HEK293T (cell line): ENCODE measurements around the gene TMEM221.

Experiments used
- CTCF ChIA-PET: fragments of 350-600 bp; formaldehyde crosslinking; extraction: SDS; loops from one replicate; lab custom pipeline; 2021; ENCODE audit warnings: antibody characterized with exemption, inconsistent platforms; lab: Yijun Ruan, JAX
- POLR2A ChIA-PET: fragments of 350-600 bp; formaldehyde crosslinking; extraction: SDS; loops from one replicate; lab custom pipeline; 2020; ENCODE audit warnings: antibody characterized with exemption, inconsistent platforms; lab: Yijun Ruan, JAX
- DNase-seq: peaks from one replicate; pipeline ENCODE4 v3.0.0; 2012; ENCODE audit warnings: mixed read lengths; ENCODE audit errors: extremely low spot score
- ARNT ChIP-seq: fragments of 450-650 bp; IDR thresholded peaks from 2 replicates; pipeline ENCODE4 v1.6.1; 2017; ENCODE audit warnings: mild to moderate bottlenecking
- BHLHE40 ChIP-seq: fragments of 450-650 bp; IDR thresholded peaks from 2 replicates; pipeline ENCODE4 v1.6.1; 2016; ENCODE audit warnings: mild to moderate bottlenecking, moderate library complexity, borderline replicate concordance
- CTBP1 ChIP-seq: fragments of 450-650 bp; IDR thresholded peaks from 2 replicates; pipeline ENCODE4 v1.6.1; 2016; ENCODE audit warnings: borderline replicate concordance
- ELF4 ChIP-seq: fragments of 450-650 bp; IDR thresholded peaks from 2 replicates; pipeline ENCODE4 v1.6.1; 2017; ENCODE audit warnings: antibody characterized with exemption
- FOXA1 ChIP-seq: fragments of 450-650 bp; IDR thresholded peaks from 2 replicates; pipeline ENCODE4 v1.6.1; 2016; ENCODE audit warnings: mild to moderate bottlenecking
- FOXK2 ChIP-seq: fragments of 450-650 bp; IDR thresholded peaks from 2 replicates; pipeline ENCODE4 v1.6.1; 2016; ENCODE audit warnings: mild to moderate bottlenecking
- FOXM1 ChIP-seq: fragments of 450-650 bp; IDR thresholded peaks from 2 replicates; pipeline ENCODE4 v1.6.1; 2017; ENCODE audit warnings: mild to moderate bottlenecking, borderline replicate concordance
- HDGF ChIP-seq: fragments of 450-650 bp; IDR thresholded peaks from 2 replicates; pipeline ENCODE4 v1.6.1; 2017; ENCODE audit warnings: antibody characterized with exemption, borderline replicate concordance
- L3MBTL2 ChIP-seq: fragments of 450-650 bp; conservative IDR thresholded peaks from 2 replicates; pipeline ENCODE4 v1.6.1; 2016; ENCODE audit warnings: mild to moderate bottlenecking
- LEF1 ChIP-seq: fragments of 450-650 bp; IDR thresholded peaks from 2 replicates; pipeline ENCODE4 v1.6.1; 2017; ENCODE audit warnings: mild to moderate bottlenecking, borderline replicate concordance
- NFRKB ChIP-seq: fragments of 450-650 bp; IDR thresholded peaks from 2 replicates; pipeline ENCODE4 v1.6.1; 2016; ENCODE audit warnings: mild to moderate bottlenecking, moderate library complexity
- SP1 ChIP-seq: fragments of 450-650 bp; IDR thresholded peaks from 2 replicates; pipeline ENCODE4 v1.6.1; 2017
- SUZ12 ChIP-seq: fragments of 450-650 bp; IDR thresholded peaks from 2 replicates; pipeline ENCODE4 v1.6.1; 2016; ENCODE audit warnings: mild to moderate bottlenecking
- TARDBP ChIP-seq: fragments of 450-650 bp; IDR thresholded peaks from 2 replicates; pipeline ENCODE4 v1.6.1; 2016
- ZNF384 ChIP-seq: fragments of 450-650 bp; IDR thresholded peaks from 2 replicates; pipeline ENCODE4 v1.6.1; 2016
- TF ChIP-seq, protein P1 (sequence below): fragments of 450-650 bp; IDR thresholded peaks from 2 replicates; pipeline ENCODE4 v1.6.1; 2016

Gene TMEM221

GRCh38 chr19:17458970-17459369, 10.5 kb upstream of the TMEM221 start:
- ChIA-PET CTCF (interaction anchor here (0.6 kb wide), 1 partner anchor 111 kb away, joined by 3 read pairs; no protein-coding TSS in a partner anchor), POLR2A (no interaction called here)
- no peak for TF ChIP-seq BHLHE40
- TF ChIP-seq ZNF384: no peak
- no peak for TF ChIP-seq FOXK2
- no peak for TF ChIP-seq SUZ12
- no peak for TF ChIP-seq L3MBTL2
- TF ChIP-seq ARNT: no peak
- TF ChIP-seq TARDBP: no peak
- no peak for DNase-seq

DNA sequence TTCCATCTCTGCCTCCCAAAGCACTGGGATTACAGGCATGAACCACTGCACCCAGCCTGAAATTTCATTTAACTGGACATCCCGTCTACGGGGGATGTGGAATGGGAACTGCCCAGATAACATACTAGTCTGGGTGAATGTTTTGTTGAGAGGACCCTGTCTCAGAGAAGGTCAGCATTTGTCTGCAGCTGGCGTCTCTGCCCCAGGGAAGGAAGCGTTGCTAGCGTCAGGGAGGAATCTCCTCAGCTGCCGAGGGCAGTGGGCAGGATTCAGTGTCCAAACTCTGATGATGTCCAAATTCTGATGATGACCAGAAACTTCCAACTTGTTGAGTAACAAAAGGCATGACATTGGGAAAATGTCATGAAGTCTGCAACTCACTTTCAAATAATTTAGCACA, 9.1 kb upstream of the TMEM221 start:
- TF ChIP-seq, protein P1, sequence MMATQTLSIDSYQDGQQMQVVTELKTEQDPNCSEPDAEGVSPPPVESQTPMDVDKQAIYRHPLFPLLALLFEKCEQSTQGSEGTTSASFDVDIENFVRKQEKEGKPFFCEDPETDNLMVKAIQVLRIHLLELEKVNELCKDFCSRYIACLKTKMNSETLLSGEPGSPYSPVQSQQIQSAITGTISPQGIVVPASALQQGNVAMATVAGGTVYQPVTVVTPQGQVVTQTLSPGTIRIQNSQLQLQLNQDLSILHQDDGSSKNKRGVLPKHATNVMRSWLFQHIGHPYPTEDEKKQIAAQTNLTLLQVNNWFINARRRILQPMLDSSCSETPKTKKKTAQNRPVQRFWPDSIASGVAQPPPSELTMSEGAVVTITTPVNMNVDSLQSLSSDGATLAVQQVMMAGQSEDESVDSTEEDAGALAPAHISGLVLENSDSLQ: no peak
- TF ChIP-seq SP1: no peak
- no peak for TF ChIP-seq ZNF384
- TF ChIP-seq LEF1: no peak
- TF ChIP-seq FOXK2: no peak
- TF ChIP-seq ARNT: no peak
- TF ChIP-seq BHLHE40: no peak
- no peak for TF ChIP-seq TARDBP
- no peak for TF ChIP-seq SUZ12
- TF ChIP-seq FOXM1: no peak
- no peak for TF ChIP-seq L3MBTL2
- no peak for TF ChIP-seq FOXA1
- no peak for TF ChIP-seq NFRKB
- no peak for TF ChIP-seq CTBP1
- TF ChIP-seq HDGF: no peak
- no peak for TF ChIP-seq ELF4
- ChIA-PET POLR2A (interaction anchor here (0.6 kb wide), 1 partner anchor 99 kb away, joined by 3 read pairs; no protein-coding TSS in a partner anchor), CTCF (interaction anchor here (1.4 kb wide), 1 partner anchor 10 kb away, joined by 4 read pairs; the partner anchor contains the start of gene TMEM221)
- no peak for DNase-seq

DNA sequence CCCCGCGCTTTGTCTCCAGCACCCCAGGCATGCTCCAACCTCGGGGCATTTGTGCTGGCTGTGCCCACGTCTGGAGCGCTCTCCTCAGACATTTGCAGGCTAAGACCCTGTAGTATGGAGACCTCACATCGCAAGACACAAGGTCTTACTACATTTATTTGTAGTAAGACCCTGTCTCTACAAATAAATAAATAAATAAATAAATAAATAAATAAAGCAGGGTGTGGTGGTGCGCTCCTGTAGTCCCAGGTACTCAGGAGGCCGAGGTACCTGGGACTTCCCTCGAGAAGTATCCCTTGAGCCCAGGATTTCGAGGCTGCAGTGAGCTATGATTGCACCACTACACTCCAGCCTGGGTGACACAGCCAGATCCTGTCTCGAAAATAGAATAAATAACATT, 7.7 kb upstream of the TMEM221 start:
- CTCF ChIA-PET: interaction anchor here (0.6 kb wide), 1 partner anchor 38 kb away, joined by 3 read pairs; no protein-coding TSS in a partner anchor

GRCh38 chr19:17455308-17456123, 7.0 kb upstream of the TMEM221 start:
- no peak for DNase-seq
- POLR2A ChIA-PET: no interaction called here
- CTCF ChIA-PET: interaction anchor here (1.4 kb wide), 1 partner anchor 40 kb away, joined by 4 read pairs; no protein-coding TSS in a partner anchor
- TF ChIP-seq, protein P1: no peak
- TF ChIP-seq FOXA1 (no peak), ELF4 (no peak), BHLHE40 (no peak), L3MBTL2 (no peak), FOXK2 (no peak), ARNT (no peak), CTBP1 (no peak), SP1 (no peak), LEF1 (no peak), HDGF (no peak), FOXM1 (no peak)

More for the DNA sequence above, 7.7 kb upstream of the TMEM221 start:
- TF ChIP-seq ELF4 (no peak), CTBP1 (no peak), BHLHE40 (no peak), L3MBTL2 (no peak), NFRKB (no peak), FOXA1 (no peak), ZNF384 (no peak), ARNT (no peak), SUZ12 (no peak), TARDBP (no peak), FOXM1 (no peak), LEF1 (no peak), FOXK2 (no peak)
- TF ChIP-seq, protein P1: no peak
- POLR2A ChIA-PET: no interaction called here
- no peak for DNase-seq

DNA sequence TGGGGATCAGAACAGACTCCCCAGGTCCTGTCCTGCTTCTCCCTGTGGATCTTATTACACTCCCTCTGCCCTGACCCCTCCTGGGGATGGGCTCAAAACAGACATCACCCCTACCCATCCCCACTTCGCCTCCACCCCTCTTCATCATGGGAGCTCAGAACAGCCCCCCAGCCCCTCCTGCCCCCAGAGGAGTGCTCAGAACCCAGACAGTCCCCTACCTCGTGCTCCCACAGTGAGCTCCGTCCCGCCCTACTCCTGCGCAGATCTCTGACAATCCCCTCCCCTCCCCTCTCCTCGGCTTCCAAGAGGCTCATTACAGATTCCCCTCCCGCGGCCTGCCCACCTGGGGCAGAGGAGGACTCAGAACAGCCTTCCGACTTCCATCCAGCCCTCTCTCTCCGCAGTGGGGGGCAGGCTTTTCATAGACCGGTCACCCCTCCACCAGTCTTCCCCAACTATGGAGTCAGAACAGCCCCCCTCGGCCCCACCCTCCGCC, 6.2 kb upstream of the TMEM221 start:
- no peak for DNase-seq
- ChIA-PET CTCF (interaction anchor here (0.6 to 1.4 kb wide), 2 partner anchors 41 to 119 kb away, joined by 4 read pairs; no protein-coding TSS in a partner anchor), POLR2A (no interaction called here)
- TF ChIP-seq SP1 (no peak), BHLHE40 (no peak), TARDBP (no peak), SUZ12 (no peak), CTBP1 (no peak), ZNF384 (no peak), HDGF (no peak), FOXM1 (no peak), L3MBTL2 (no peak), NFRKB (no peak), ELF4 (no peak), ARNT (no peak), FOXK2 (no peak), FOXA1 (no peak)

- no peak for TF ChIP-seq TARDBP
- ChIA-PET CTCF (interaction anchor here (0.6 to 0.8 kb wide), 3 partner anchors 11 to 33 kb away, joined by 3 to 4 read pairs (median 3); no protein-coding TSS in a partner anchor), POLR2A (no interaction called here)
- DNase-seq: no peak
These were observed 3.4 kb upstream of the TMEM221 start for GRCh38 chr19:17451820-17452219.
